PC-9 (cell line): ENCODE data around the gene TNS4. TPM values are rescaled to one million over a fixed set of nuclear protein-coding genes. Genes with fewer than 3 reads are reported as not detected.

Experiments used
- BruUV-seq: library from RNA; stranded (reverse); fragments of 400-500 nt; replicated peaks from 2 replicates; lab custom pipeline; 2021; lab: Mats Ljungman, UMichigan
- CTCF ChIA-PET: fragments of 300-600 bp; sonication (Branson Sonifier 250); formaldehyde crosslinking; loops from one replicate; lab custom pipeline; 2022; ENCODE audit warnings: antibody characterized with exemption; lab: Charles Lee
- POLR2A ChIA-PET: fragments of 300-600 bp; sonication (Branson Sonifier 250); formaldehyde crosslinking; loops from one replicate; lab custom pipeline; 2022; ENCODE audit warnings: antibody characterized with exemption; ENCODE audit not compliant: unreplicated experiment; lab: Charles Lee
- DNase-seq, 2 experiments: peaks; one replicate each; pipeline versions ENCODE4 v3.0.0 to v3.0.0-alpha.2; 2015 to 2022; ENCODE audit warnings: mixed read lengths in 1 of 2
- H2AFZ ChIP-seq: fragments of 200-600 bp; sonication (generic); 2 replicates; pipeline ENCODE4 v1.8.1; 2017; ENCODE audit warnings: antibody characterized with exemption
- H3F3A ChIP-seq: fragments of 200-600 bp; sonication (generic); 2 replicates; pipeline ENCODE4 v1.8.1; 2017; ENCODE audit warnings: antibody characterized with exemption, mild to moderate bottlenecking, low read depth; ENCODE audit not compliant: insufficient read depth
- H3K27ac ChIP-seq: fragments of 200-600 bp; sonication (generic); 2 replicates; pipeline ENCODE4 v1.6.1; 2016; ENCODE audit warnings: mixed run types
- H3K27me3 ChIP-seq: fragments of 200-600 bp; sonication (generic); 2 replicates; pipeline ENCODE4 v1.6.1; 2016; ENCODE audit warnings: low read depth, mixed run types; ENCODE audit not compliant: insufficient read depth
- H3K36me3 ChIP-seq: fragments of 200-600 bp; sonication (generic); 2 replicates; pipeline ENCODE4 v1.6.1; 2016; ENCODE audit warnings: low read depth, mixed run types
- H3K4me1 ChIP-seq: fragments of 200-600 bp; sonication (generic); replicated peaks from 2 replicates; pipeline ENCODE4 v1.6.1; 2016; ENCODE audit warnings: mixed run types; ENCODE audit not compliant: insufficient read depth
- H3K4me2 ChIP-seq: fragments of 200-600 bp; sonication (generic); 2 replicates; pipeline ENCODE4 v1.6.1; 2017; ENCODE audit warnings: mixed run types
- H3K4me3 ChIP-seq: fragments of 200-600 bp; sonication (generic); 2 replicates; pipeline ENCODE4 v1.6.1; 2016; ENCODE audit warnings: mixed run types
- H3K79me2 ChIP-seq: fragments of 200-600 bp; sonication (generic); 2 replicates; pipeline ENCODE4 v1.6.1; 2017; ENCODE audit warnings: low read depth, mixed run types
- H3K9me2 ChIP-seq: fragments of 200-600 bp; sonication (generic); 2 replicates; pipeline ENCODE4 v1.8.1; 2017; ENCODE audit warnings: mild to moderate bottlenecking; ENCODE audit not compliant: insufficient read depth
- H3K9me3 ChIP-seq: fragments of 200-600 bp; sonication (generic); 2 replicates; pipeline ENCODE4 v1.8.1; 2016; ENCODE audit warnings: low read depth; ENCODE audit not compliant: insufficient read depth
- H4K20me1 ChIP-seq: fragments of 200-600 bp; sonication (generic); 2 replicates; pipeline ENCODE4 v1.8.1; 2017; ENCODE audit not compliant: insufficient read depth
- CTCF ChIP-seq: fragments of 200-600 bp; sonication (generic); conservative IDR thresholded peaks from 2 replicates; pipeline ENCODE4 v1.6.1; 2017; ENCODE audit warnings: mixed run types, antibody characterized with exemption, mild to moderate bottlenecking, moderate library complexity
- EZH2 ChIP-seq: fragments of 200-600 bp; sonication (generic); IDR thresholded peaks from 2 replicates; pipeline ENCODE4 v1.8.0; 2017; ENCODE audit warnings: antibody characterized with exemption, low read depth
- intact Hi-C: fragments of 100-400 bp; cut with micrococcal nuclease; formaldehyde crosslinking; loops from one replicate; pipeline ENCODE4 v1.10.0; 2022; ENCODE audit not compliant: unreplicated experiment
- total RNA-seq: library from RNA; stranded (reverse); gene quantifications from 2 replicates; pipeline ENCODE4 v1.2.3, GENCODE V29; 2021

Gene TNS4
- total RNA-seq, 1 experiment from 2014 or later = 17.4 TPM

GRCh38 chr17:40452216-40452787, 49.1 kb downstream of the TNS4 start:
- Histone ChIP-seq H3K27me3 (no peaks in the 10 kb centered on the region), H4K20me1 (no peaks in the 10 kb centered on the region), H2AFZ (no peak overlapping the region), H3F3A (0 out of 2 replicates have a peak, but pooled peaks cover 6% of the 10 kb centered on the region), H3K9me2 (no peaks in the 10 kb centered on the region), H3K4me3 (no peak overlapping the region), H3K79me2 (no peaks in the 10 kb centered on the region), H3K27ac (no peak overlapping the region), H3K4me2 (peak overlapping the region; percentile 35; the same call in 1 of the 2 replicates), H3K4me1 (peaks cover 43% of the 10 kb centered on the region), H3K9me3 (no peaks in the 10 kb centered on the region), H3K36me3 (no peaks in the 10 kb centered on the region)
- ChIA-PET POLR2A (no interaction called here), CTCF (no interaction called here)
- BruUV-seq = no TSS peak
- no peak for DNase-seq
- no peak for TF ChIP-seq EZH2
- TF ChIP-seq CTCF = no peak
- intact Hi-C loops = no loop called here

- no peaks in the 10 kb centered on the region for H3K36me3 ChIP-seq
- no peaks in the 10 kb centered on the region for H3K27me3 ChIP-seq
- H3K4me3 ChIP-seq = no peak overlapping the region
- TF ChIP-seq EZH2 (no peak), CTCF (no peak)
- intact Hi-C loops = no loop called here
- H3K9me3 ChIP-seq = no peaks in the 10 kb centered on the region
- H3K9me2 ChIP-seq = no peaks in the 10 kb centered on the region
- no peak overlapping the region for H3K27ac ChIP-seq
- ChIA-PET POLR2A (no interaction called here), CTCF (no interaction called here)
- BruUV-seq = no TSS peak
- 0 out of 2 replicates have a peak, but pooled peaks cover 6% of the 10 kb centered on the region for H3F3A ChIP-seq
- no peak overlapping the region for H2AFZ ChIP-seq
- H4K20me1 ChIP-seq = no peaks in the 10 kb centered on the region
- H3K4me2 ChIP-seq = no peak overlapping the region
- H3K79me2 ChIP-seq = no peaks in the 10 kb centered on the region; the same call in 1 of the 2 replicates
- H3K4me1 ChIP-seq = peaks cover 43% of the 10 kb centered on the region
- no peak for DNase-seq
These were observed 50.0 kb downstream of the TNS4 start for GRCh38 chr17:40451420-40451819.

GRCh38 chr17:40450175-40450574, 51.2 kb downstream of the TNS4 start:
- H3K9me3 ChIP-seq = no peaks in the 10 kb centered on the region
- intact Hi-C loops = no loop called here
- H3F3A ChIP-seq = 0 out of 2 replicates have a peak, but pooled peaks cover 6% of the 10 kb centered on the region
- no peaks in the 10 kb centered on the region for H3K36me3 ChIP-seq
- no peaks in the 10 kb centered on the region for H3K27me3 ChIP-seq
- no peak overlapping the region for H2AFZ ChIP-seq
- H4K20me1 ChIP-seq = no peaks in the 10 kb centered on the region
- no peak overlapping the region for H3K4me3 ChIP-seq
- no peak overlapping the region for H3K27ac ChIP-seq
- H3K4me1 ChIP-seq = peaks cover 51% of the 10 kb centered on the region
- peak; percentile 75 for TF ChIP-seq CTCF
- no peak for TF ChIP-seq EZH2
- no TSS peak for BruUV-seq
- CTCF ChIA-PET = interaction anchor here (0.5 to 0.8 kb wide), 4 partner anchors 33 to 912 kb away, joined by 3 read pairs; partner anchors contain the start of gene TOP2A
- no peaks in the 10 kb centered on the region for H3K9me2 ChIP-seq
- no peak overlapping the region for H3K4me2 ChIP-seq
- H3K79me2 ChIP-seq = no peaks in the 10 kb centered on the region; the same call in 1 of the 2 replicates
- POLR2A ChIA-PET = interaction anchor here (0.6 kb wide), 1 partner anchor 60 kb away, joined by 8 read pairs; no protein-coding TSS in a partner anchor
- peak in 1 of 2 experiments; percentile 43 for DNase-seq
